GM12878 (cell line): ENCODE measurements around the gene DFFB. TPM values are rescaled to one million over a fixed set of nuclear protein-coding genes. Genes with fewer than 3 reads are reported as not detected.

Experiments used
- ATAC-seq: fragments of 200-7000 bp; cut with Tn5 transposase; 3 replicates; pipeline ENCODE4 v1.9.1; 2020; ENCODE audit warnings: mild to moderate bottlenecking, moderate library complexity
- BruUV-seq: library from RNA; stranded (reverse); fragments of 400-500 nt; replicated peaks from 2 replicates; lab custom pipeline; 2021; lab: Mats Ljungman, UMichigan
- CTCF ChIA-PET: fragments of 300-600 bp; sonication (Branson Sonifier 250); formaldehyde crosslinking; extraction: SDS; loops from one replicate; lab custom pipeline; 2021; ENCODE audit warnings: inconsistent platforms; lab: Yijun Ruan, JAX
- POLR2A ChIA-PET: fragments of 350-600 bp; formaldehyde crosslinking; extraction: SDS; loops from one replicate; lab custom pipeline; 2021; ENCODE audit warnings: inconsistent platforms; lab: Charles Lee
- RAD21 ChIA-PET: fragments of 300-600 bp; sonication (Branson Sonifier 250); formaldehyde crosslinking; loops from one replicate; lab custom pipeline; 2023; ENCODE audit warnings: antibody characterized with exemption; ENCODE audit not compliant: unreplicated experiment; lab: Charles Lee
- SMC1A ChIA-PET: fragments of 300-600 bp; sonication (Branson Sonifier 250); formaldehyde crosslinking; loops from one replicate; lab custom pipeline; 2023; ENCODE audit not compliant: unreplicated experiment, uncharacterized antibody; lab: Charles Lee
- DNase-seq: peaks from one replicate; pipeline ENCODE4 v3.0.0-alpha.2; 2011; ENCODE audit warnings: low read depth, low spot score
- FAIRE-seq: peaks from 3 replicates; lab custom pipeline; 2011; peaks lifted over from hg19 to GRCh38; lab: Jason Lieb, UNC
- H2AFZ ChIP-seq: 2 replicates; pipeline ENCODE4 v1.6.0; 2011; ENCODE audit warnings: low read depth, low read length, control low read depth; ENCODE audit not compliant: control insufficient read depth
- H3K27ac ChIP-seq: 2 replicates; pipeline ENCODE4 v1.5.1; 2011; ENCODE audit warnings: control low read depth; ENCODE audit not compliant: control insufficient read depth, insufficient read depth
- H3K27me3 ChIP-seq, 2 experiments: replicated peaks in 1 of 2; 2 replicates each; pipeline versions ENCODE4 v1.6.0 to v1.6.1; 2011; ENCODE audit warnings: low read length in 1 of 2; ENCODE audit not compliant: control insufficient read depth in 2 of 2, insufficient read depth in 2 of 2
- H3K36me3 ChIP-seq, 2 experiments: 2 replicates each; pipeline ENCODE4 v1.5.1; 2011; ENCODE audit warnings: low read length in 1 of 2; ENCODE audit not compliant: control insufficient read depth in 2 of 2, insufficient read depth in 2 of 2
- H3K4me1 ChIP-seq: 2 replicates; pipeline ENCODE4 v1.6.1; 2011; ENCODE audit warnings: mild to moderate bottlenecking, low read length, moderate library complexity, mixed read lengths; ENCODE audit not compliant: control insufficient read depth, insufficient read depth
- H3K4me2 ChIP-seq: 2 replicates; pipeline ENCODE4 v1.6.0; 2011; ENCODE audit warnings: control low read depth; ENCODE audit not compliant: control insufficient read depth, insufficient read depth
- H3K4me3 ChIP-seq: fragments of 200-600 bp; sonication (generic); 2 replicates; pipeline ENCODE4 v1.5.1; 2016
- H3K79me2 ChIP-seq: 2 replicates; pipeline ENCODE4 v1.6.0; 2011; ENCODE audit warnings: low read length; ENCODE audit not compliant: control insufficient read depth, insufficient read depth
- H3K9ac ChIP-seq: 2 replicates; pipeline ENCODE4 v1.8.0; 2011; ENCODE audit warnings: low read length, control low read depth, mixed read lengths; ENCODE audit not compliant: control insufficient read depth, insufficient read depth
- H3K9me3 ChIP-seq: replicated peaks from 3 replicates; pipeline ENCODE4 v1.5.1; 2011; ENCODE audit warnings: mild to moderate bottlenecking, low read length; ENCODE audit not compliant: control insufficient read depth, insufficient read depth
- H4K20me1 ChIP-seq: 2 replicates; pipeline ENCODE4 v1.6.0; 2011; ENCODE audit not compliant: control insufficient read depth, insufficient read depth
- ATF7 ChIP-seq: fragments of 450-650 bp; IDR thresholded peaks from 2 replicates; pipeline ENCODE4 v1.6.1; 2016; ENCODE audit warnings: low read depth, mild to moderate bottlenecking
- JUND ChIP-seq: IDR thresholded peaks from 2 replicates; pipeline ENCODE4 v1.6.1; 2012; ENCODE audit warnings: low read depth, mild to moderate bottlenecking, low read length, improper control_type of control experiment, moderate library complexity
- LARP7 ChIP-seq: fragments of 450-650 bp; IDR thresholded peaks from 2 replicates; pipeline ENCODE4 v1.6.1; 2017; ENCODE audit warnings: mild to moderate bottlenecking
- NKRF ChIP-seq: fragments of 450-650 bp; conservative IDR thresholded peaks from 2 replicates; pipeline ENCODE4 v1.6.1; 2017; ENCODE audit warnings: mild to moderate bottlenecking, moderate library complexity
- PML ChIP-seq: IDR thresholded peaks from 2 replicates; pipeline ENCODE4 v1.6.1; 2012; ENCODE audit warnings: low read length, inconsistent platforms
- SKIL ChIP-seq: fragments of 450-650 bp; IDR thresholded peaks from 2 replicates; pipeline ENCODE4 v1.6.1; 2017; ENCODE audit warnings: mild to moderate bottlenecking, low read depth, inconsistent platforms; ENCODE audit not compliant: poor library complexity, severe bottlenecking
- ZNF687 ChIP-seq: fragments of 450-650 bp; IDR thresholded peaks from 2 replicates; pipeline ENCODE4 v1.6.1; 2017; ENCODE audit warnings: mild to moderate bottlenecking, moderate library complexity
- WGBS: methylation state at CpG from one replicate; pipeline ENCODE4 v1.1.6; 2016; ENCODE audit warnings: low lambda C conversion rate; ENCODE audit not compliant: insufficient replicate concordance, insufficient coverage; ENCODE audit errors: missing lambda C conversion rate; 5-methylcytosine and 5-hydroxymethylcytosine counted together
- in situ Hi-C: fragments of 300-500 bp; cut with MboI; formaldehyde crosslinking; loops from 9 replicates; pipeline ENCODE4 v1.14.3; 2018; ENCODE audit warnings: mixed read lengths
- intact Hi-C: fragments of 100-400 bp; cut with micrococcal nuclease; formaldehyde crosslinking; loops from one replicate; pipeline ENCODE4 v1.14.2; 2022; ENCODE audit not compliant: unreplicated experiment
- polyA plus RNA-seq, 11 experiments: library from polyadenylated mRNA; depleted of rRNA in 4 of 11; unstranded in 6 of 11; stranded (reverse) in 5 of 11; fragments of >200 nt; fragmentation: Nextera tagmentation in 4 of 11; fragmentation: Illumina TruSeq in 1 of 11; extraction: Ambion mirVana in 4 of 11; extraction: Trizol in 1 of 11; gene quantifications; 1 replicate in 1 of 11; 2 replicates in 10 of 11; pipeline versions ENCODE4 v1.2.1 to v1.2.3, GENCODE V29; 2011 to 2016; ENCODE audit warnings: inconsistent platforms in 2 of 11, missing spikeins in 2 of 11, low read depth in 1 of 11
- total RNA-seq, 4 experiments: library from RNA; depleted of rRNA in 3 of 4; stranded (reverse); fragments of >200 nt in 3 of 4; fragmentation: Illumina TruSeq in 1 of 4; extraction: Trizol in 1 of 4; gene quantifications; 2 replicates each; pipeline versions ENCODE4 v1.2.1 to v1.2.3, GENCODE V29; 2013 to 2021
- TF ChIP-seq, protein P1 (sequence below): fragments of 450-650 bp; formaldehyde crosslinking; IDR thresholded peaks from 2 replicates; pipeline ENCODE4 v1.4.0; 2022; ENCODE audit warnings: mild to moderate bottlenecking, moderate library complexity
- TF ChIP-seq, protein P2 (sequence below): fragments of 450-650 bp; IDR thresholded peaks from 2 replicates; pipeline ENCODE4 v1.6.1; 2018; ENCODE audit warnings: borderline replicate concordance, mild to moderate bottlenecking; ENCODE audit not compliant: partially characterized antibody

DFFB gene
- total and polyA plus RNA-seq, 10 of the 15 experiments (the other 5 are each of a cell fraction or from before 2014, with no cell fraction given): 2.7 to 10.7 (median 6.5) TPM

- no peak for DNase-seq
- intact Hi-C loops: no loop called here
- Histone ChIP-seq H3K79me2 (no peaks in the 10 kb centered on the region), H3K9ac (no peak overlapping the region), H4K20me1 (no peaks in the 10 kb centered on the region), H2AFZ (no peak overlapping the region), H3K4me3 (no peak overlapping the region), H3K27ac (no peak overlapping the region), H3K4me2 (no peak overlapping the region), H3K27me3 (no peaks in the 10 kb centered on the region), H3K9me3 (no peaks in the 10 kb centered on the region; the same call in 2 of the 3 replicates), H3K4me1 (peaks cover 6% of the 10 kb centered on the region), H3K36me3 (peaks cover 2% of the 10 kb centered on the region in 2 experiments; a peak in 3 of 4 replicates)
- ATAC-seq: no peak
- no peak for FAIRE-seq
- ChIA-PET POLR2A (no interaction called here), SMC1A (no interaction called here), CTCF (no interaction called here), RAD21 (no interaction called here)
- BruUV-seq: no TSS peak
- in situ Hi-C loops: no loop called here
- WGBS: 92% methylated on average over 11 of the region's 13 CpGs
- TF ChIP-seq NKRF (no peak), SKIL (no peak), PML (no peak), LARP7 (no peak), ZNF687 (no peak), JUND (no peak), ATF7 (no peak)
- TF ChIP-seq, protein P1, sequence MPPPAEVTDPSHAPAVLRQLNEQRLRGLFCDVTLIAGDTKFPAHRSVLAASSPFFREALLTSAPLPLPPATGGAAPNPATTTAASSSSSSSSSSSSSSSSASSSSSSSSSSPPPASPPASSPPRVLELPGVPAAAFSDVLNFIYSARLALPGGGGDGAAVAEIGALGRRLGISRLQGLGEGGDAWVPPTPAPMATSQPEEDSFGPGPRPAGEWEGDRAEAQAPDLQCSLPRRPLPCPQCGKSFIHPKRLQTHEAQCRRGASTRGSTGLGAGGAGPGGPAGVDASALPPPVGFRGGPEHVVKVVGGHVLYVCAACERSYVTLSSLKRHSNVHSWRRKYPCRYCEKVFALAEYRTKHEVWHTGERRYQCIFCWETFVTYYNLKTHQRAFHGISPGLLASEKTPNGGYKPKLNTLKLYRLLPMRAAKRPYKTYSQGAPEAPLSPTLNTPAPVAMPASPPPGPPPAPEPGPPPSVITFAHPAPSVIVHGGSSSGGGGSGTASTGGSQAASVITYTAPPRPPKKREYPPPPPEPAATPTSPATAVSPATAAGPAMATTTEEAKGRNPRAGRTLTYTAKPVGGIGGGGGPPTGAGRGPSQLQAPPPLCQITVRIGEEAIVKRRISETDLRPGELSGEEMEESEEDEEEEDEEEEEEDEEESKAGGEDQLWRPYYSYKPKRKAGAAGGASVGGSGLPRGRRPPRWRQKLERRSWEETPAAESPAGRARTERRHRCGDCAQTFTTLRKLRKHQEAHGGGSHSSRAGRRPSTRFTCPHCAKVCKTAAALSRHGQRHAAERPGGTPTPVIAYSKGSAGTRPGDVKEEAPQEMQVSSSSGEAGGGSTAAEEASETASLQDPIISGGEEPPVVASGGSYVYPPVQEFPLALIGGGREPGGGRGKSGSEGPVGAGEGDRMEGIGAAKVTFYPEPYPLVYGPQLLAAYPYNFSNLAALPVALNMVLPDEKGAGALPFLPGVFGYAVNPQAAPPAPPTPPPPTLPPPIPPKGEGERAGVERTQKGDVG (CRISPR knock-in tag): no peak
- TF ChIP-seq, protein P2, sequence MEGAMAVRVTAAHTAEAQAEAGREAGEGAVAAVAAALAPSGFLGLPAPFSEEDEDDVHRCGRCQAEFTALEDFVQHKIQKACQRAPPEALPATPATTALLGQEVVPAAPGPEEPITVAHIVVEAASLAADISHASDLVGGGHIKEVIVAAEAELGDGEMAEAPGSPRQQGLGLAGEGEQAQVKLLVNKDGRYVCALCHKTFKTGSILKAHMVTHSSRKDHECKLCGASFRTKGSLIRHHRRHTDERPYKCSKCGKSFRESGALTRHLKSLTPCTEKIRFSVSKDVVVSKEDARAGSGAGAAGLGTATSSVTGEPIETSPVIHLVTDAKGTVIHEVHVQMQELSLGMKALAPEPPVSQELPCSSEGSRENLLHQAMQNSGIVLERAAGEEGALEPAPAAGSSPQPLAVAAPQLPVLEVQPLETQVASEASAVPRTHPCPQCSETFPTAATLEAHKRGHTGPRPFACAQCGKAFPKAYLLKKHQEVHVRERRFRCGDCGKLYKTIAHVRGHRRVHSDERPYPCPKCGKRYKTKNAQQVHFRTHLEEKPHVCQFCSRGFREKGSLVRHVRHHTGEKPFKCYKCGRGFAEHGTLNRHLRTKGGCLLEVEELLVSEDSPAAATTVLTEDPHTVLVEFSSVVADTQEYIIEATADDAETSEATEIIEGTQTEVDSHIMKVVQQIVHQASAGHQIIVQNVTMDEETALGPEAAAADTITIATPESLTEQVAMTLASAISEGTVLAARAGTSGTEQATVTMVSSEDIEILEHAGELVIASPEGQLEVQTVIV: no peak
Observed at GRCh38 chr1:3868464-3869006, 11.3 kb downstream of the DFFB start.
